HG03039 (cell line): ENCODE measurements around the gene SKA3.
A peak's percentile ranks its signal among the peaks of the same experiment; 100 is the strongest.
"Not testable (repeated sequence)": the region's sequence is repeated elsewhere in the genome, so short reads cannot be mapped to it uniquely, and the experiment has no call there.

Source experiments
- ATAC-seq: cut with Tn5 transposase; IDR thresholded peaks from one replicate; pipeline ENCODE4 v1.9.1; 2021; ENCODE audit warnings: mild to moderate bottlenecking, moderate library complexity; ENCODE audit not compliant: unreplicated experiment

Gene SKA3

GRCh38 chr13:21173767-21174166, 2.6 kb downstream of the SKA3 start:
- ATAC-seq: not testable (repeated sequence)

- ATAC-seq: no peak
Observed at GRCh38 chr13:21171420-21171819, 4.9 kb downstream of the SKA3 start.

- not testable (repeated sequence) for ATAC-seq
Observed at GRCh38 chr13:21165606-21166005, 10.7 kb downstream of the SKA3 start.

GRCh38 chr13:21164631-21165030, 11.7 kb downstream of the SKA3 start:
- no peak for ATAC-seq

GRCh38 chr13:21152251-21152899, 24.0 kb downstream of the SKA3 start:
- no peak for ATAC-seq

- no peak for ATAC-seq
Observed at GRCh38 chr13:21150013-21150412, 26.3 kb downstream of the SKA3 start.

GRCh38 chr13:21149568-21149967, 26.8 kb downstream of the SKA3 start:
- ATAC-seq: peak; percentile 44

- ATAC-seq: no peak
Observed at GRCh38 chr13:21148557-21149258, 27.6 kb downstream of the SKA3 start.

- no peak for ATAC-seq
Observed at GRCh38 chr13:21147827-21148226, 28.5 kb downstream of the SKA3 start.

GRCh38 chr13:21142766-21143165, 33.6 kb downstream of the SKA3 start:
- ATAC-seq: no peak

- ATAC-seq: no peak
Observed at GRCh38 chr13:21139374-21139773, 37.0 kb downstream of the SKA3 start.

GRCh38 chr13:21138561-21138960, 37.8 kb downstream of the SKA3 start:
- ATAC-seq: no peak

- no peak for ATAC-seq
Observed at GRCh38 chr13:21137696-21138095, 38.7 kb downstream of the SKA3 start.

GRCh38 chr13:21135833-21136232, 40.5 kb downstream of the SKA3 start:
- ATAC-seq: not testable (repeated sequence)

GRCh38 chr13:21134475-21134874, 41.9 kb downstream of the SKA3 start:
- no peak for ATAC-seq

- ATAC-seq: no peak
Observed at GRCh38 chr13:21133077-21133476, 43.3 kb downstream of the SKA3 start.

GRCh38 chr13:21130116-21130515, 46.2 kb downstream of the SKA3 start:
- no peak for ATAC-seq

GRCh38 chr13:21124852-21125251, 51.5 kb downstream of the SKA3 start:
- no peak for ATAC-seq

- ATAC-seq: no peak
Observed at GRCh38 chr13:21123956-21124355, 52.4 kb downstream of the SKA3 start.

- ATAC-seq: no peak
Observed at GRCh38 chr13:21121616-21122015, 54.7 kb downstream of the SKA3 start.

- ATAC-seq: no peak
Observed at GRCh38 chr13:21120191-21120590, 56.2 kb downstream of the SKA3 start.

GRCh38 chr13:21119526-21119925, 56.8 kb downstream of the SKA3 start:
- no peak for ATAC-seq

GRCh38 chr13:21118180-21118579, 58.2 kb downstream of the SKA3 start:
- no peak for ATAC-seq
